Uterus (tissue), 2 donors: ENCODE results near the gene APBA3.

Experiments
- CTCF ChIP-seq, 4 experiments: fragments of 200-600 bp in 2 of 4; fragments of 450-650 bp in 2 of 4; sonication (generic) in 2 of 4; IDR thresholded peaks; one replicate each; pipeline ENCODE4 v1.5.1; 2016 to 2019; ENCODE audit warnings: antibody characterized with exemption in 4 of 4, mild to moderate bottlenecking in 2 of 4, moderate library complexity in 1 of 4
- POLR2A ChIP-seq, 2 donors: fragments of 450-650 bp; IDR thresholded peaks; one replicate each; pipeline ENCODE4 v1.6.1; 2016; ENCODE audit warnings: antibody characterized with exemption in 2 of 2, mild to moderate bottlenecking in 1 of 2, moderate library complexity in 1 of 2

GRCh38 chr19:3723110-3723488 lies 38.4 kb downstream of the APBA3 start:
- no peak for TF ChIP-seq POLR2A (IDR thresholded peaks at IDR 0.05)
- no peak for TF ChIP-seq CTCF (IDR thresholded peaks at IDR 0.05)
